ENCODE measurements around the gene S100A8.

- TF ChIP-seq REST (IDR thresholded peaks at IDR 0.05; ENCODE audit: insufficient read depth in 1 of 2, low read depth in 2 of 2, low read length in 1 of 2): no peak
- TF ChIP-seq POLR2AphosphoS5 (IDR thresholded peaks at IDR 0.05; ENCODE audit: low read depth, low read length): no peak
- TF ChIP-seq CTCF (IDR thresholded peaks at IDR 0.05): no peak
Measured at GRCh38 chr1:153348511-153349362, 42.1 kb downstream of the S100A8 start, which contains the start of gene PGLYRP4.
